H9 (cell line): ENCODE data around the gene DCAF4. TPM values are rescaled to one million over a fixed set of nuclear protein-coding genes. Genes with fewer than 3 reads are reported as not detected.

Source experiments
- DNase-seq: peaks from one replicate; pipeline ENCODE4 v3.0.0-alpha.2; 2017
- H2AFZ ChIP-seq: one replicate; pipeline ENCODE4 v1.6.1; 2013; ENCODE audit warnings: mild to moderate bottlenecking, low read length, control low read depth, moderate library complexity
- H2AK5ac ChIP-seq: 2 replicates; pipeline ENCODE4 v1.6.1; 2013; ENCODE audit warnings: low read length, control low read depth, mixed read lengths; ENCODE audit not compliant: insufficient read length
- H2BK120ac ChIP-seq: one replicate; pipeline ENCODE4 v1.6.1; 2013; ENCODE audit warnings: low read depth, mild to moderate bottlenecking, low read length, control low read depth, inconsistent platforms; ENCODE audit not compliant: poor library complexity, severe bottlenecking
- H2BK12ac ChIP-seq: 2 replicates; pipeline ENCODE4 v1.6.1; 2013; ENCODE audit warnings: low read length, control low read depth, mixed read lengths, low read depth; ENCODE audit not compliant: insufficient read length
- H2BK15ac ChIP-seq: 2 replicates; pipeline ENCODE4 v1.6.1; 2013; ENCODE audit warnings: low read depth, low read length, control low read depth
- H2BK20ac ChIP-seq: one replicate; pipeline ENCODE4 v1.6.1; 2013; ENCODE audit warnings: low read depth, mild to moderate bottlenecking, low read length, control low read depth, inconsistent platforms; ENCODE audit not compliant: poor library complexity, severe bottlenecking
- H2BK5ac ChIP-seq: 2 replicates; pipeline ENCODE4 v1.6.1; 2013; ENCODE audit warnings: low read length, control low read depth, mixed read lengths; ENCODE audit not compliant: insufficient read length
- H3K14ac ChIP-seq: 2 replicates; pipeline ENCODE4 v1.6.1; 2013; ENCODE audit warnings: low read length, control low read depth; ENCODE audit not compliant: insufficient read depth
- H3K18ac ChIP-seq: 2 replicates; pipeline ENCODE4 v1.6.1; 2013; ENCODE audit warnings: low read depth, mild to moderate bottlenecking, mixed read lengths, low read length, control low read depth; ENCODE audit not compliant: insufficient read length
- H3K23ac ChIP-seq: 2 replicates; pipeline ENCODE4 v1.6.1; 2013; ENCODE audit warnings: low read length, control low read depth, mixed read lengths, low read depth; ENCODE audit not compliant: insufficient read length
- H3K23me2 ChIP-seq: 2 replicates; pipeline ENCODE4 v1.6.1; 2013; ENCODE audit warnings: low read depth, mild to moderate bottlenecking, mixed read lengths, low read length, control low read depth; ENCODE audit not compliant: insufficient read length, poor library complexity, severe bottlenecking
- H3K27ac ChIP-seq: 2 replicates; pipeline ENCODE4 v1.5.1; 2013; ENCODE audit warnings: low read length, control low read depth, mixed read lengths, low read depth; ENCODE audit not compliant: insufficient read length
- H3K27me3 ChIP-seq: 2 replicates; pipeline ENCODE4 v1.6.1; 2013; ENCODE audit warnings: low read length, control low read depth, inconsistent platforms; ENCODE audit not compliant: insufficient read depth
- H3K4ac ChIP-seq: 2 replicates; pipeline ENCODE4 v1.6.1; 2013; ENCODE audit warnings: low read depth, mild to moderate bottlenecking, control low read depth, inconsistent platforms, low read length, moderate library complexity
- H3K4me1 ChIP-seq: 2 replicates; pipeline ENCODE4 v1.6.1; 2013; ENCODE audit warnings: low read length, control low read depth, inconsistent platforms; ENCODE audit not compliant: insufficient read depth
- H3K4me2 ChIP-seq: 2 replicates; pipeline ENCODE4 v1.6.1; 2013; ENCODE audit warnings: low read length, control low read depth, mixed read lengths; ENCODE audit not compliant: insufficient read length, insufficient read depth
- H3K56ac ChIP-seq: 2 replicates; pipeline ENCODE4 v1.6.1; 2013; ENCODE audit warnings: low read depth, mild to moderate bottlenecking, mixed read lengths, low read length, control low read depth; ENCODE audit not compliant: insufficient read length
- H3K79me1 ChIP-seq: 2 replicates; pipeline ENCODE4 v1.6.1; 2013; ENCODE audit warnings: low read depth, mild to moderate bottlenecking, moderate library complexity, low read length, control low read depth, inconsistent platforms; ENCODE audit not compliant: insufficient read depth, poor library complexity, severe bottlenecking
- H3K79me2 ChIP-seq: 2 replicates; pipeline ENCODE4 v1.6.1; 2013; ENCODE audit warnings: low read length, control low read depth, inconsistent platforms; ENCODE audit not compliant: insufficient read depth
- H3K9ac ChIP-seq: 2 replicates; pipeline ENCODE4 v1.6.1; 2013; ENCODE audit warnings: low read length, control low read depth, mixed read lengths; ENCODE audit not compliant: insufficient read length; ENCODE audit errors: extremely low read depth
- H3K9me3 ChIP-seq: one replicate; pipeline ENCODE4 v1.6.1; 2013; ENCODE audit warnings: low read depth, low read length, inconsistent platforms; ENCODE audit not compliant: control insufficient read depth
- H3T11ph ChIP-seq: one replicate; pipeline ENCODE4 v1.6.1; 2013; ENCODE audit warnings: mild to moderate bottlenecking, low read length, control low read depth, inconsistent platforms
- H4K20me1 ChIP-seq: one replicate; pipeline ENCODE4 v1.6.1; 2013; ENCODE audit not compliant: control insufficient read depth, insufficient read length, insufficient read depth
- H4K5ac ChIP-seq: 2 replicates; pipeline ENCODE4 v1.6.1; 2013; ENCODE audit warnings: low read depth, mild to moderate bottlenecking, mixed read lengths, low read length, control low read depth; ENCODE audit not compliant: insufficient read length
- H4K8ac ChIP-seq: replicated peaks from 2 replicates; pipeline ENCODE4 v1.6.1; 2013; ENCODE audit warnings: low read length, control low read depth, mixed read lengths, low read depth; ENCODE audit not compliant: insufficient read length
- H4K91ac ChIP-seq: 2 replicates; pipeline ENCODE4 v1.6.1; 2013; ENCODE audit warnings: low read depth, mild to moderate bottlenecking, moderate library complexity, mixed read lengths, low read length, control low read depth; ENCODE audit not compliant: insufficient read length
- H3K27ac Mint-ChIP-seq, 3 experiments: 2 replicates in 2 of 3; 3 replicates in 1 of 3; pipeline ENCODE4 v1.8.0; 2020 to 2021; ENCODE audit warnings: mixed read lengths in 3 of 3, mild to moderate bottlenecking in 1 of 3, moderate library complexity in 1 of 3
- H3K27me3 Mint-ChIP-seq: 2 replicates; pipeline ENCODE4 v1.8.0; 2021; ENCODE audit warnings: low read depth, mild to moderate bottlenecking, moderate library complexity, mixed read lengths
- H3K36me3 Mint-ChIP-seq, 3 experiments: 2 replicates in 2 of 3; 3 replicates in 1 of 3; pipeline ENCODE4 v1.8.0; 2020 to 2021; ENCODE audit warnings: low read depth in 3 of 3, mixed read lengths in 3 of 3; ENCODE audit not compliant: insufficient read depth in 1 of 3
- H3K4me1 Mint-ChIP-seq, 2 experiments: 2 replicates each; pipeline ENCODE4 v1.8.0; 2020; ENCODE audit warnings: mixed read lengths in 2 of 2
- H3K4me3 Mint-ChIP-seq, 2 experiments: 2 replicates in 1 of 2; 3 replicates in 1 of 2; pipeline ENCODE4 v1.8.0; 2020 to 2021; ENCODE audit warnings: mild to moderate bottlenecking in 2 of 2, mixed read lengths in 2 of 2, moderate library complexity in 1 of 2
- H3K9me3 Mint-ChIP-seq, 2 experiments: 2 replicates in 1 of 2; 3 replicates in 1 of 2; pipeline ENCODE4 v1.8.0; 2020; ENCODE audit warnings: mild to moderate bottlenecking in 2 of 2, mixed read lengths in 2 of 2, moderate library complexity in 1 of 2
- CTCF ChIP-seq: fragments of 200-600 bp; sonication (generic); conservative IDR thresholded peaks from 3 replicates; pipeline ENCODE4 v1.8.0; 2021; ENCODE audit warnings: antibody characterized with exemption, mild to moderate bottlenecking
- WGBS: extraction: QIAGEN DNeasy Blood & Tissue Kit; methylation state at CpG from one replicate; pipeline ENCODE4 v1.1.7; 2013; ENCODE audit warnings: missing lambda C conversion rate, low lambda C conversion rate, mixed read lengths; ENCODE audit not compliant: insufficient read length; ENCODE audit errors: extremely low coverage; 5-methylcytosine and 5-hydroxymethylcytosine counted together
- total RNA-seq: library from RNA; stranded (reverse); gene quantifications from 2 replicates; pipeline ENCODE4 v1.2.1, GENCODE V29; 2021

Gene DCAF4
- total RNA-seq, 1 experiment from 2014 or later, result 32.0 TPM

- Histone ChIP-seq H3K79me2 (no peaks in the 10 kb centered on the region), H3T11ph (no peak overlapping the region), H3K27me3 (no peaks in the 10 kb centered on the region), H3K9me3 (no peaks in the 10 kb centered on the region), H3K23me2 (no peaks in the 10 kb centered on the region), H3K4me1 (no peaks in the 10 kb centered on the region), H3K56ac (no peak overlapping the region), H2BK5ac (no peak overlapping the region), H4K5ac (no peak overlapping the region), H3K4me2 (no peak overlapping the region), H2AFZ (no peak overlapping the region), H3K79me1 (no peaks in the 10 kb centered on the region), H2BK120ac (no peak overlapping the region), H3K4ac (no peak overlapping the region), H3K27ac (no peak overlapping the region), H3K9ac (no peak overlapping the region), H4K91ac (no peak overlapping the region), H4K8ac (no peak overlapping the region), H3K18ac (no peak overlapping the region), H4K20me1 (no peaks in the 10 kb centered on the region), H2BK15ac (no peak overlapping the region), H2BK12ac (no peak overlapping the region), H2AK5ac (no peak overlapping the region), H2BK20ac (no peak overlapping the region), H3K14ac (no peak overlapping the region), H3K23ac (no peak overlapping the region)
- no peak overlapping the region for H3K4me3 Mint-ChIP-seq
- H3K27me3 Mint-ChIP-seq, result no peaks in the 10 kb centered on the region
- DNase-seq, result no peak
- peaks cover 4 to 50% (median 26%) of the 10 kb centered on the region in 3 experiments; a peak in 6 of 7 replicates for H3K36me3 Mint-ChIP-seq
- whole genome bisulfite sequencing, result no CpG with 5 or more reads among the region's 9 CpGs
- TF ChIP-seq CTCF, result no peak
- H3K9me3 Mint-ChIP-seq, result no peaks in the 10 kb centered on the region
- H3K4me1 Mint-ChIP-seq, result no peaks in the 10 kb centered on the region
- H3K27ac Mint-ChIP-seq, result peak overlapping the region in 1 of 3 experiments; percentile 38; a peak in 2 of 7 replicates
These were observed 21.3 kb downstream of the DCAF4 start for GRCh38 chr14:72947366-72948160.
